ENCODE data around the gene WDR43. TPM values are rescaled to one million over a fixed set of nuclear protein-coding genes. Genes with fewer than 3 reads are reported as not detected.

The WDR43 gene
- 114 and 141 TPM in 2 replicates for total RNA-seq (2014; rRNA removed; shearing (Covaris generic); ENCODE audit: low replicate concordance)

- DNase-seq = peak; percentile 99
- H3K9me3 ChIP-seq = no peaks in the 10 kb centered on the region
- peak within 1 kb of the TSS; percentile 94 for H3K4me3 ChIP-seq
- peaks cover 25% of the 10 kb centered on the region for H3K36me3 ChIP-seq
- H3K27me3 ChIP-seq = no peaks in the 10 kb centered on the region
Measured at GRCh38 chr2:28894470-28895188, at the start of gene WDR43. WDR43 (plus strand) TSS chr2:28894667; CDS start chr2:28894699, 32 bp downstream.

GRCh38 chr2:28855193-28855592 is 39.3 kb upstream of the WDR43 start:
- Histone ChIP-seq H3K4me3 (no peak overlapping the region), H3K27me3 (no peaks in the 10 kb centered on the region), H3K36me3 (peaks cover 3% of the 10 kb centered on the region), H3K9me3 (no peaks in the 10 kb centered on the region)
- no peak for DNase-seq

GRCh38 chr2:28855977-28856376 is 38.5 kb upstream of the WDR43 start:
- Histone ChIP-seq H3K27me3 (no peaks in the 10 kb centered on the region), H3K9me3 (no peaks in the 10 kb centered on the region), H3K4me3 (no peak overlapping the region), H3K36me3 (peaks cover 6% of the 10 kb centered on the region; the same call in 1 of the 2 replicates)
- DNase-seq = no peak

- Histone ChIP-seq H3K4me3 (peak overlapping the region; percentile 84), H3K9me3 (no peaks in the 10 kb centered on the region), H3K36me3 (peaks cover 15% of the 10 kb centered on the region), H3K27me3 (no peaks in the 10 kb centered on the region)
- DNase-seq = no peak
Measured at GRCh38 chr2:28868611-28869010, 25.9 kb upstream of the WDR43 start.

- Histone ChIP-seq H3K4me3 (peak overlapping the region; percentile 84), H3K36me3 (peaks cover 9% of the 10 kb centered on the region), H3K27me3 (no peaks in the 10 kb centered on the region), H3K9me3 (no peaks in the 10 kb centered on the region)
- DNase-seq = no peak
Measured at GRCh38 chr2:28869494-28870145, 24.8 kb upstream of the WDR43 start.

GRCh38 chr2:28870146-28870891 is 24.1 kb upstream of the WDR43 start, which contains the start of gene TRMT61B:
TRMT61B (minus strand) TSS chr2:28870309; CDS start chr2:28870277, 32 bp downstream.
- Histone ChIP-seq H3K9me3 (no peaks in the 10 kb centered on the region), H3K36me3 (peaks cover 3% of the 10 kb centered on the region), H3K4me3 (peak within 1 kb of the TSS; percentile 84), H3K27me3 (peaks cover 3% of the 10 kb centered on the region)
- DNase-seq = peak; percentile 96

GRCh38 chr2:28871620-28872019 is 22.8 kb upstream of the WDR43 start:
- H3K9me3 ChIP-seq = no peaks in the 10 kb centered on the region
- peaks cover 5% of the 10 kb centered on the region for H3K27me3 ChIP-seq
- H3K36me3 ChIP-seq = peaks cover 3% of the 10 kb centered on the region
- no peak for DNase-seq
- no peak overlapping the region; the same call in 1 of the 2 replicates for H3K4me3 ChIP-seq

GRCh38 chr2:28880193-28880592 is 14.3 kb upstream of the WDR43 start:
- Histone ChIP-seq H3K36me3 (no peaks in the 10 kb centered on the region), H3K9me3 (no peaks in the 10 kb centered on the region), H3K4me3 (no peak overlapping the region), H3K27me3 (peaks cover 8% of the 10 kb centered on the region; the same call in 1 of the 2 replicates)
- no peak for DNase-seq

GRCh38 chr2:28893488-28893887 is 979 bp upstream of the WDR43 start:
- no peaks in the 10 kb centered on the region for H3K27me3 ChIP-seq
- no peaks in the 10 kb centered on the region for H3K9me3 ChIP-seq
- peaks cover 19% of the 10 kb centered on the region for H3K36me3 ChIP-seq
- no peak overlapping the region for H3K4me3 ChIP-seq
- DNase-seq = no peak

- DNase-seq = peak; percentile 63
- Histone ChIP-seq H3K9me3 (no peaks in the 10 kb centered on the region), H3K36me3 (peaks cover 28% of the 10 kb centered on the region), H3K4me3 (peak overlapping the region; percentile 94), H3K27me3 (no peaks in the 10 kb centered on the region)
Measured at GRCh38 chr2:28895189-28895893, 874 bp downstream of the WDR43 start.

- peak; percentile 43 for DNase-seq
- Histone ChIP-seq H3K9me3 (no peaks in the 10 kb centered on the region), H3K27me3 (no peaks in the 10 kb centered on the region), H3K4me3 (peak overlapping the region; percentile 94), H3K36me3 (peaks cover 30% of the 10 kb centered on the region)
Measured at GRCh38 chr2:28896906-28897305, 2.4 kb downstream of the WDR43 start.

- H3K36me3 ChIP-seq = peaks cover 41% of the 10 kb centered on the region
- H3K4me3 ChIP-seq = no peak overlapping the region
- no peak for DNase-seq
- no peaks in the 10 kb centered on the region for H3K9me3 ChIP-seq
- H3K27me3 ChIP-seq = no peaks in the 10 kb centered on the region
Measured at GRCh38 chr2:28898048-28898447, 3.6 kb downstream of the WDR43 start.

GRCh38 chr2:28901202-28901601 is 6.7 kb downstream of the WDR43 start:
- Histone ChIP-seq H3K36me3 (peaks cover 53% of the 10 kb centered on the region), H3K27me3 (no peaks in the 10 kb centered on the region), H3K4me3 (no peak overlapping the region), H3K9me3 (no peaks in the 10 kb centered on the region)
- DNase-seq = no peak

GRCh38 chr2:28901841-28902240 is 7.4 kb downstream of the WDR43 start:
- no peak for DNase-seq
- Histone ChIP-seq H3K36me3 (peaks cover 53% of the 10 kb centered on the region), H3K9me3 (no peaks in the 10 kb centered on the region), H3K4me3 (no peak overlapping the region), H3K27me3 (no peaks in the 10 kb centered on the region)

- H3K36me3 ChIP-seq = peaks cover 57% of the 10 kb centered on the region
- no peak for DNase-seq
- no peaks in the 10 kb centered on the region for H3K9me3 ChIP-seq
- H3K27me3 ChIP-seq = no peaks in the 10 kb centered on the region
- no peak overlapping the region for H3K4me3 ChIP-seq
Measured at GRCh38 chr2:28902584-28902983, 8.1 kb downstream of the WDR43 start.

GRCh38 chr2:28904295-28904694 is 9.8 kb downstream of the WDR43 start:
- Histone ChIP-seq H3K9me3 (no peaks in the 10 kb centered on the region), H3K36me3 (peaks cover 68% of the 10 kb centered on the region), H3K4me3 (no peak overlapping the region), H3K27me3 (no peaks in the 10 kb centered on the region)
- peak; percentile 12 for DNase-seq
